ENCODE data around the gene SHLD1.
"Not testable (repeated sequence)": the region's sequence is repeated elsewhere in the genome, so short reads cannot be mapped to it uniquely, and the experiment has no call there.

The SHLD1 gene

GRCh38 chr20:5781367-5781766 lies 31.2 kb downstream of the SHLD1 start:
- H3K27me3 Mint-ChIP-seq: not testable (repeated sequence)
- peaks cover 19 to 39% of the 10 kb centered on the region in 2 donors for H3K36me3 Mint-ChIP-seq

GRCh38 chr20:5781798-5782750 lies 31.9 kb downstream of the SHLD1 start:
- Mint-ChIP-seq H3K27ac (no peak overlapping the region), H3K36me3 (peaks cover 15 to 35% of the 10 kb centered on the region in 2 donors), H3K4me3 (no peak overlapping the region), H3K4me1 (peaks cover 2 to 4% of the 10 kb centered on the region in 2 donors), H3K9me3 (no peaks in the 10 kb centered on the region), H3K27me3 (no peaks in the 10 kb centered on the region)
- DNase-seq (no peak), ATAC-seq (replicated peaks) (no peak)

More at GRCh38 chr20:5781367-5781766, 31.2 kb downstream of the SHLD1 start:
- H3K9me3 Mint-ChIP-seq; H3K4me3 Mint-ChIP-seq; ATAC-seq (replicated peaks); H3K27ac Mint-ChIP-seq; H3K4me1 Mint-ChIP-seq; DNase-seq: not testable (repeated sequence)

GRCh38 chr20:5784735-5785134 lies 34.5 kb downstream of the SHLD1 start:
- DNase-seq (no peak), ATAC-seq (replicated peaks) (no peak)
- no peak overlapping the region for H3K4me3 Mint-ChIP-seq
- peaks cover 10 to 27% of the 10 kb centered on the region in 2 donors for H3K36me3 Mint-ChIP-seq
- H3K27ac Mint-ChIP-seq: no peak overlapping the region
- H3K9me3 Mint-ChIP-seq: no peaks in the 10 kb centered on the region
- no peaks in the 10 kb centered on the region for H3K27me3 Mint-ChIP-seq
- H3K4me1 Mint-ChIP-seq: peaks cover 0 to 2% of the 10 kb centered on the region in 2 donors

GRCh38 chr20:5785146-5785545 lies 34.9 kb downstream of the SHLD1 start:
- ATAC-seq (replicated peaks) (no peak), DNase-seq (no peak)
- Mint-ChIP-seq H3K9me3 (no peaks in the 10 kb centered on the region), H3K36me3 (peaks cover 13 to 31% of the 10 kb centered on the region in 2 donors), H3K27ac (no peak overlapping the region), H3K4me3 (no peak overlapping the region), H3K27me3 (no peaks in the 10 kb centered on the region), H3K4me1 (peaks cover 0 to 2% of the 10 kb centered on the region in 2 donors)

GRCh38 chr20:5786930-5787795 lies 37.0 kb downstream of the SHLD1 start:
- DNase-seq (no peak), ATAC-seq (replicated peaks) (no peak)
- Mint-ChIP-seq H3K27ac (peak overlapping the region; percentile 0), H3K4me1 (peaks cover 0 to 1% of the 10 kb centered on the region in 2 donors), H3K27me3 (no peaks in the 10 kb centered on the region), H3K36me3 (peaks cover 10 to 28% of the 10 kb centered on the region in 2 donors), H3K4me3 (no peak overlapping the region), H3K9me3 (no peaks in the 10 kb centered on the region)

- Mint-ChIP-seq H3K36me3 (peaks cover 10 to 29% of the 10 kb centered on the region in 2 donors), H3K27me3 (no peaks in the 10 kb centered on the region)
These were observed 37.6 kb downstream of the SHLD1 start for GRCh38 chr20:5787796-5788165.

GRCh38 chr20:5788385-5788895 lies 38.2 kb downstream of the SHLD1 start:
- H3K4me1 Mint-ChIP-seq: peaks cover 0 to 1% of the 10 kb centered on the region in 2 donors
- peak; percentile 66 for DNase-seq
- no peak overlapping the region for H3K4me3 Mint-ChIP-seq
- H3K36me3 Mint-ChIP-seq: peaks cover 10 to 30% of the 10 kb centered on the region in 2 donors
- H3K9me3 Mint-ChIP-seq: no peaks in the 10 kb centered on the region
- no peaks in the 10 kb centered on the region for H3K27me3 Mint-ChIP-seq
- H3K27ac Mint-ChIP-seq: no peak overlapping the region
- ATAC-seq (replicated peaks): peak; percentile 100

More at GRCh38 chr20:5787796-5788165, 37.6 kb downstream of the SHLD1 start:
- ATAC-seq (replicated peaks) (no peak), DNase-seq (no peak)
- no peaks in the 10 kb centered on the region for H3K9me3 Mint-ChIP-seq
- H3K4me1 Mint-ChIP-seq: peaks cover 0 to 1% of the 10 kb centered on the region in 2 donors
- H3K27ac Mint-ChIP-seq: no peak overlapping the region
- no peak overlapping the region for H3K4me3 Mint-ChIP-seq

- Mint-ChIP-seq H3K27me3 (no peaks in the 10 kb centered on the region), H3K4me3 (no peak overlapping the region), H3K4me1 (peaks cover 3 to 6% of the 10 kb centered on the region in 2 donors), H3K36me3 (peaks cover 17 to 35% of the 10 kb centered on the region in 2 donors), H3K9me3 (no peaks in the 10 kb centered on the region), H3K27ac (no peak overlapping the region)
- ATAC-seq (replicated peaks) (no peak), DNase-seq (no peak)
These were observed 39.6 kb downstream of the SHLD1 start for GRCh38 chr20:5789827-5790226.

- DNase-seq: no peak
- no peak for ATAC-seq (replicated peaks)
- Mint-ChIP-seq H3K27me3 (no peaks in the 10 kb centered on the region), H3K4me1 (peaks cover 10 to 29% of the 10 kb centered on the region in 2 donors), H3K4me3 (no peak overlapping the region), H3K9me3 (peaks cover 0 to 1% of the 10 kb centered on the region in 2 donors), H3K27ac (no peak overlapping the region), H3K36me3 (peaks cover 22 to 36% of the 10 kb centered on the region in 2 donors)
These were observed 43.7 kb downstream of the SHLD1 start for GRCh38 chr20:5793916-5794315.

- peak overlapping the region; percentile 98 for H3K27ac Mint-ChIP-seq
- no peak for ATAC-seq (replicated peaks)
These were observed 46.3 kb downstream of the SHLD1 start for GRCh38 chr20:5796331-5797040.

GRCh38 chr20:5797165-5797564 lies 47.0 kb downstream of the SHLD1 start:
- H3K27ac Mint-ChIP-seq: peak overlapping the region; percentile 98
- H3K36me3 Mint-ChIP-seq: peaks cover 21 to 36% of the 10 kb centered on the region in 2 donors
- DNase-seq: no peak
- peaks cover 12 to 38% of the 10 kb centered on the region in 2 donors for H3K4me1 Mint-ChIP-seq
- H3K9me3 Mint-ChIP-seq: peaks cover 0 to 3% of the 10 kb centered on the region in 2 donors
- no peak overlapping the region for H3K4me3 Mint-ChIP-seq
- ATAC-seq (replicated peaks): no peak
- no peaks in the 10 kb centered on the region for H3K27me3 Mint-ChIP-seq

More at GRCh38 chr20:5796331-5797040, 46.3 kb downstream of the SHLD1 start:
- Mint-ChIP-seq H3K4me3 (no peak overlapping the region), H3K9me3 (peaks cover 0 to 3% of the 10 kb centered on the region in 2 donors), H3K27me3 (no peaks in the 10 kb centered on the region), H3K36me3 (peaks cover 22 to 39% of the 10 kb centered on the region in 2 donors), H3K4me1 (peaks cover 12 to 35% of the 10 kb centered on the region in 2 donors)
- DNase-seq: no peak

GRCh38 chr20:5797843-5798462 lies 47.8 kb downstream of the SHLD1 start:
- peaks cover 28 to 35% of the 10 kb centered on the region in 2 donors for H3K36me3 Mint-ChIP-seq
- DNase-seq: peak; percentile 71
- peak overlapping the region; percentile 98 for H3K27ac Mint-ChIP-seq
- peak; percentile 94 to 95 for ATAC-seq (replicated peaks)
- no peaks in the 10 kb centered on the region for H3K27me3 Mint-ChIP-seq
- peak overlapping the region; percentile 44 to 51 for H3K4me3 Mint-ChIP-seq
- peaks cover 12 to 46% of the 10 kb centered on the region in 2 donors for H3K4me1 Mint-ChIP-seq
- peaks cover 0 to 3% of the 10 kb centered on the region in 2 donors for H3K9me3 Mint-ChIP-seq

- Mint-ChIP-seq H3K4me1 (peaks cover 11 to 44% of the 10 kb centered on the region in 2 donors), H3K36me3 (peaks cover 27% of the 10 kb centered on the region in 2 donors)
- H3K27me3 Mint-ChIP-seq; ATAC-seq (replicated peaks); DNase-seq; H3K9me3 Mint-ChIP-seq; H3K27ac Mint-ChIP-seq; H3K4me3 Mint-ChIP-seq: not testable (repeated sequence)
These were observed 53.6 kb downstream of the SHLD1 start for GRCh38 chr20:5803754-5804303.

All from stimulated activated naive B cell treated with anti-CD40 and anti-IgM and Interleukin-4, amounts not matched to agents 10 μg/mL and 1 μg/mL and 100 μg/mL, for 72 hours (primary cell).